ENCODE results near the gene PIGP. TPM values are rescaled to one million over a fixed set of nuclear protein-coding genes. Genes with fewer than 3 reads are reported as not detected.

Gene PIGP
- total and polyA plus RNA-seq, 2 donors (not counting 1 experiment from before 2014, with no cell fraction given) = 15.8 to 22.7 TPM

- Histone ChIP-seq H2AFZ (ENCODE audit: insufficient read depth, low read depth, low read length, poor library complexity, severe bottlenecking) (no peak overlapping the region), H3K9me3 (ENCODE audit: control extremely low read depth in 1 of 3, control insufficient read depth in 2 of 3, insufficient read depth in 1 of 3, low read length in 2 of 3) (no peaks in the 10 kb centered on the region), H3K4me3 (ENCODE audit: control extremely low read depth in 1 of 5, extremely low read depth in 1 of 5, insufficient read depth in 1 of 5, low read depth in 2 of 5, low read length in 4 of 5) (no peak overlapping the region), H3K36me3 (replicated peaks in 1 of 2; ENCODE audit: control extremely low read depth in 1 of 2, control insufficient read depth in 1 of 2, extremely low read depth in 1 of 2, insufficient read depth in 2 of 2, low read length in 1 of 2) (no peaks in the 10 kb centered on the region), H3K27ac (ENCODE audit: low read length in 2 of 2) (no peak overlapping the region), H3K4me2 (replicated peaks; ENCODE audit: low read depth, low read length, poor library complexity, severe bottlenecking) (no peak overlapping the region), H3K4me1 (ENCODE audit: control insufficient read depth in 2 of 2, insufficient read depth in 2 of 2, low read length in 2 of 2) (peaks cover 8 to 9% of the 10 kb centered on the region in 2 donors), H4K20me1 (ENCODE audit: control insufficient read depth, insufficient read depth, low read length, poor library complexity, severe bottlenecking) (no peaks in the 10 kb centered on the region), H3K27me3 (replicated peaks in 1 of 4; ENCODE audit: control extremely low read depth in 1 of 4, control insufficient read depth in 3 of 4, insufficient read depth in 4 of 4, low read length in 3 of 4) (peaks cover 0 to 6% (median 2%) of the 10 kb centered on the region in 4 experiments), H3K9ac (ENCODE audit: low read length) (no peak overlapping the region), H3K79me2 (ENCODE audit: control insufficient read depth, insufficient read depth, low read length) (no peaks in the 10 kb centered on the region)
- no peak for TF ChIP-seq EZH2 (IDR thresholded peaks at IDR 0.05; ENCODE audit: borderline replicate concordance, insufficient read depth, low read depth, low read length, poor library complexity, severe bottlenecking)
- TF ChIP-seq CTCF (IDR thresholded peaks at IDR 0.05) = no peak
- peaks cover 27% of the 10 kb centered on the region for H3K27me3 Mint-ChIP-seq
- 100% methylated on average over 1 of the region's 4 CpGs for WGBS (ENCODE audit: insufficient coverage)
- H3K4me3 Mint-ChIP-seq = no peak overlapping the region
- POLR2A ChIA-PET = no interaction called here
- ATAC-seq (ENCODE audit: low read depth) = no peak
- H3K9me3 Mint-ChIP-seq (ENCODE audit: insufficient read depth) = no peaks in the 10 kb centered on the region
- no peak overlapping the region for H3K27ac Mint-ChIP-seq
- peaks cover 8% of the 10 kb centered on the region for H3K4me1 Mint-ChIP-seq
- no peak for DNase-seq
- intact Hi-C loops (cut with micrococcal nuclease) = no loop called here
- CTCF ChIA-PET = no interaction called here
These were observed 25.8 kb downstream of the PIGP start for GRCh38 chr21:37047079-37047478.

DNA sequence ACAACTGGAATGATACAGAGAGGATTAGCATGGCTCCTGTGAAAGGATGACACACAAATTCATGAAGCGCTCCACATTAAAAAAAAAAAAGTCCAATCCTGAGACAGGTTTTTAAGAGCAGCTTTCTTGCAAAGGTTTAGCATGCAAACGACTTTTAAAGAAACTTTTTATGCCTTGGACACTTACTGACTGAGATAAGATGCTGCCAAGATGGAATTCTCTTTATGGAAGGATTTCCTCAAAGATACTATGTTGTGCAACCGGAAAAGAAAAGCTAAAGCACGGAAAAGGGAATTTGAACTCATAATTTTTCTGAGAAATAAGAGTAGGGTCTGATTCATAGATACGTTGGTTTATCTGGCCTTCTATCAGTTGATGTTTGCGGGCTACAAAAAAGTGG is 27.3 kb downstream of the PIGP start:
- CTCF ChIA-PET = interaction anchor here (0.8 kb wide), 1 partner anchor 36 kb away, joined by 3 read pairs; no protein-coding TSS in a partner anchor
- 68% methylated on average over 5 of the region's 6 CpGs for WGBS (ENCODE audit: insufficient coverage)
- POLR2A ChIA-PET = no interaction called here

More for the DNA sequence above, 27.3 kb downstream of the PIGP start:
- Mint-ChIP-seq H3K27me3 (peaks cover 27% of the 10 kb centered on the region), H3K27ac (no peak overlapping the region), H3K4me3 (no peak overlapping the region), H3K4me1 (peaks cover 8% of the 10 kb centered on the region), H3K9me3 (ENCODE audit: insufficient read depth) (no peaks in the 10 kb centered on the region)
- Histone ChIP-seq H4K20me1 (ENCODE audit: control insufficient read depth, insufficient read depth, low read length, poor library complexity, severe bottlenecking) (no peaks in the 10 kb centered on the region), H3K4me3 (ENCODE audit: control extremely low read depth in 1 of 5, extremely low read depth in 1 of 5, insufficient read depth in 1 of 5, low read depth in 2 of 5, low read length in 4 of 5) (no peak overlapping the region), H3K79me2 (ENCODE audit: control insufficient read depth, insufficient read depth, low read length) (no peaks in the 10 kb centered on the region), H3K27ac (ENCODE audit: low read length in 2 of 2) (no peak overlapping the region), H3K9ac (ENCODE audit: low read length) (no peak overlapping the region), H3K4me1 (ENCODE audit: control insufficient read depth in 2 of 2, insufficient read depth in 2 of 2, low read length in 2 of 2) (peaks cover 8 to 9% of the 10 kb centered on the region in 2 donors), H3K36me3 (replicated peaks in 1 of 2; ENCODE audit: control extremely low read depth in 1 of 2, control insufficient read depth in 1 of 2, extremely low read depth in 1 of 2, insufficient read depth in 2 of 2, low read length in 1 of 2) (no peaks in the 10 kb centered on the region), H3K4me2 (replicated peaks; ENCODE audit: low read depth, low read length, poor library complexity, severe bottlenecking) (no peak overlapping the region), H3K27me3 (replicated peaks in 1 of 4; ENCODE audit: control extremely low read depth in 1 of 4, control insufficient read depth in 3 of 4, insufficient read depth in 4 of 4, low read length in 3 of 4) (peaks cover 0 to 6% (median 2%) of the 10 kb centered on the region in 4 experiments), H3K9me3 (ENCODE audit: control extremely low read depth in 1 of 3, control insufficient read depth in 2 of 3, insufficient read depth in 1 of 3, low read length in 2 of 3) (no peaks in the 10 kb centered on the region), H2AFZ (ENCODE audit: insufficient read depth, low read depth, low read length, poor library complexity, severe bottlenecking) (no peak overlapping the region)
- intact Hi-C loops (cut with micrococcal nuclease) = no loop called here
- no peak for DNase-seq
- ATAC-seq (ENCODE audit: low read depth) = no peak
- TF ChIP-seq CTCF (IDR thresholded peaks at IDR 0.05) = no peak
- no peak for TF ChIP-seq EZH2 (IDR thresholded peaks at IDR 0.05; ENCODE audit: borderline replicate concordance, insufficient read depth, low read depth, low read length, poor library complexity, severe bottlenecking)

All from B cell (primary cell).